LNCaP clone FGC (cell line): ENCODE results near the gene DNAH10.
A peak's percentile ranks its signal among the peaks of the same experiment; 100 is the strongest.

Experiments used
- DNase-seq: peaks from one replicate; pipeline ENCODE4 v3.0.0-alpha.2; 2011; ENCODE audit warnings: low read depth
- H3K4me3 ChIP-seq: 2 replicates; pipeline ENCODE4 v1.5.1; 2011; ENCODE audit warnings: mild to moderate bottlenecking, low read depth, low read length, control low read depth
- TF ChIP-seq, protein P1 (sequence below): IDR thresholded peaks from 2 replicates; pipeline ENCODE4 v1.5.1; 2012; ENCODE audit warnings: mild to moderate bottlenecking; ENCODE audit not compliant: control insufficient read depth, insufficient read depth; ENCODE audit errors: extremely low read depth

Gene DNAH10

DNA sequence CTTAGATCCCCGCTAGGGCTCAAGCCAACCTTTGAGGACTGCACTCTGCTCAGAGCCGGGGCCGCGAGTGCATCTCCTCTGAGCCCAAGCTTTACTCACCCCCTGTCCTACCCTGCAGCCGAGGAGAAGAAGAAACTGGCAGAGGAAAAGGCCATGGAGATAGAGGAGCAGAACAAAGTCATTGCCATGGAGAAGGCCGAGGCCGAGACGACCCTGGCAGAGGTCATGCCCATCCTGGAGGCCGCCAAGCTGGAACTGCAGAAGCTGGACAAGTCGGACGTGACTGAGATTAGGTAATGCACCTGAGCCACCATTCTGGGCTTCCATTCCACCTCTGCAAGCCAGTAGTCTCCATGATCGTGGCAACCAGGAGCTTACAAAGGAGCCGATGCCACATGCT is 140.7 kb downstream of the DNAH10 start:
- H3K4me3 ChIP-seq = no peak overlapping the region
- no peak for DNase-seq
- TF ChIP-seq, protein P1, sequence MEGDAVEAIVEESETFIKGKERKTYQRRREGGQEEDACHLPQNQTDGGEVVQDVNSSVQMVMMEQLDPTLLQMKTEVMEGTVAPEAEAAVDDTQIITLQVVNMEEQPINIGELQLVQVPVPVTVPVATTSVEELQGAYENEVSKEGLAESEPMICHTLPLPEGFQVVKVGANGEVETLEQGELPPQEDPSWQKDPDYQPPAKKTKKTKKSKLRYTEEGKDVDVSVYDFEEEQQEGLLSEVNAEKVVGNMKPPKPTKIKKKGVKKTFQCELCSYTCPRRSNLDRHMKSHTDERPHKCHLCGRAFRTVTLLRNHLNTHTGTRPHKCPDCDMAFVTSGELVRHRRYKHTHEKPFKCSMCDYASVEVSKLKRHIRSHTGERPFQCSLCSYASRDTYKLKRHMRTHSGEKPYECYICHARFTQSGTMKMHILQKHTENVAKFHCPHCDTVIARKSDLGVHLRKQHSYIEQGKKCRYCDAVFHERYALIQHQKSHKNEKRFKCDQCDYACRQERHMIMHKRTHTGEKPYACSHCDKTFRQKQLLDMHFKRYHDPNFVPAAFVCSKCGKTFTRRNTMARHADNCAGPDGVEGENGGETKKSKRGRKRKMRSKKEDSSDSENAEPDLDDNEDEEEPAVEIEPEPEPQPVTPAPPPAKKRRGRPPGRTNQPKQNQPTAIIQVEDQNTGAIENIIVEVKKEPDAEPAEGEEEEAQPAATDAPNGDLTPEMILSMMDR = no peak

DNA sequence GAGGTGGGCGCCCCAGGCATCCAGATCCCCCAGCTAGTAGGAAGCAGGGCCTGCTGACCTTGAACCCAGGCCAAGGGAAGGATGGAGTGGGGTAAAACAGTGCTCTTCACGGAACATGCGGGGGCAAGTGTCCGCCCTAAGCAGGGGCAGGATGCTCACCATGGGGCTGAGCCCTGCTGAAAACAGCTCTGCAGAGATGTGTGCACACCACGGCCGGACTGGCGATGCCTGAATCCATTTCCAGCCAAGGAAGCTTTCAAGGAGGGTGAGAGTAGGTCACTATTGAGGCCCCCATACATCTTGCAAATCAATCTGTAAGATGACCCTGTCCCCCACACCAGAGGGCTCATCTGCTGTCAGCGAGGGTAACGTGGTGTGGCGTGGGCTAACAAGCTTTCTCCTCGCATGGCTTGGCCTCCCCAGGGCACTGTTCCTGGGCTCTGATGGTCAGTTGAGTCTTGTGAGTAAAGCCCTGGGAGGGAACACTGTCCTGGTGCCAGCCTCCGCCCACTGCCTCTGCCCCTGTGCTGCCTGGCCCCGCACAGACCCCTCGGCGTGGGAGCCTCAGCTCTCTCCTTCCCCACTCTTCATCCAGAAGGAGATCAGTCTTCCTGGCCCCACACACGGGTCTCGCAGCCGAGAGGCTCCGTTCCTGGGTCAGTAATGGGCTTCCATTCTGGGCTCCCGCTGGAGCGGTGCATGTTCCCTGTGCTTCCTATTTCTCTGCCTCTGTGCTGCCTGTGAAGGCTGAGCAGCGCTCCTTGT is 141.4 kb downstream of the DNAH10 start:
- H3K4me3 ChIP-seq = no peak overlapping the region
- no peak for DNase-seq
- TF ChIP-seq, protein P1 = no peak

DNA sequence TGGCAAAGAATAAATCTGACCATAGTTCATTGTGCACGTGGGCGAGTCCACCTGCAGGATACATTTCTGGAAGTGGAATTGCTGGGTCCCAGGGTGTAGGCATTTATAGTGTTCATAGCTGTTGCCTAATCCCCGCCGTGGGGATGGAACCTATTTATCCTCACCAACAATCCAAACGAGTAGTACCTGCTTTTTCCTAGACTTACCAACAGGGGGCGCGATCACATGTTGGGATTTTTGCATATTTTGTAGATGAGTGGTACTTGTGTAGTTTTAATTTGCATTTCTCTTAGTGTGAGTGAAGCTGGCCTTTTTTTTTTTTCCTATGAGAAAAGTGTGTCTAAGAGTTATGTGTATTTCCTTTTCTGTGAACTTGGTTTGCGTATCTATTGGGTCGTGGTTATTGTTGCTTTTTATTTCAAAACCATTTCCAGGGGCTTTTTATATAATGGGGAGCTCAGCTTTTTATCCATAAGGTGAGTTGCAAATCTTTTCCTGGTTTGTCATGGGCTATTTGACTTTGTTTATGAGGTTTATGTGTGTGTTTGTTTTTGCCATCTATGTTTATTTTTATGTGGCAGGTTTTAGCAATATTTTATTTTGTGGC is 143.3 kb downstream of the DNAH10 start:
- no peak overlapping the region for H3K4me3 ChIP-seq
- TF ChIP-seq, protein P1 = peak; percentile 79
- peak; percentile 39 for DNase-seq

DNA sequence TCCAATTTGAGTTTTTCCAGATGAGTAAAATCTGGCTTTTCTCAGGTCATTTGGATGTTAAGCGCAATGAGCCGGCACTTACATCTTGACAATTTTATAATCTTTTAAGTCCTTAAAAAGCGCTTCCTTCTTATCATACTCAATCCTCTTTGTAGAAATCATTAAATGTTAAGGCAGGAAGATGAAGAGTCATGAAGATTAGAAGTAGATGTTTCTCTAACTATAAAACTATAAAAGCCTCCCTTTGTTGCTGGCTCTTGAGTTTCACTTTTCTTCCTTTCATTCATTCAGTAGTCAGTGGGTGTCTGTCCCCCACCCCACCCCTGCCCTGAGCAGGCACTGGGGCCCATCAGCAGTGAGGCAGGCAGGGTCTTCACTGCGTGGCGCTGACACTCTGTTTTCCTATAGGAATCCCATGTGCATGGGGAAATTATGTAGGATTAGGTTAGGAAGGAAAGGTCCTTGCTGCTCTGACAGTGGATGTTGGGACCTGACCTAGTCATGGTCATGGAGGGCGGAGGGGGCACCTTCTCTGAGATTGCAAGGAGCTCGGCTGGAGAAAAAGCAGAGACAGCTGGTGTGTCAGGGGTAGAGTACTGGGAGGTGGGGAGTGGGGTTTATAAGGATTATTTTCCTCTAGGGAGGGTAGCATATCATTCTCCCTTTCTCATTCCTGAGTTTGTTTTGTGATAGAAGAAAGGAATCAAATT is 144.8 kb downstream of the DNAH10 start:
- DNase-seq = no peak
- TF ChIP-seq, protein P1 = no peak
- no peak overlapping the region for H3K4me3 ChIP-seq

DNA sequence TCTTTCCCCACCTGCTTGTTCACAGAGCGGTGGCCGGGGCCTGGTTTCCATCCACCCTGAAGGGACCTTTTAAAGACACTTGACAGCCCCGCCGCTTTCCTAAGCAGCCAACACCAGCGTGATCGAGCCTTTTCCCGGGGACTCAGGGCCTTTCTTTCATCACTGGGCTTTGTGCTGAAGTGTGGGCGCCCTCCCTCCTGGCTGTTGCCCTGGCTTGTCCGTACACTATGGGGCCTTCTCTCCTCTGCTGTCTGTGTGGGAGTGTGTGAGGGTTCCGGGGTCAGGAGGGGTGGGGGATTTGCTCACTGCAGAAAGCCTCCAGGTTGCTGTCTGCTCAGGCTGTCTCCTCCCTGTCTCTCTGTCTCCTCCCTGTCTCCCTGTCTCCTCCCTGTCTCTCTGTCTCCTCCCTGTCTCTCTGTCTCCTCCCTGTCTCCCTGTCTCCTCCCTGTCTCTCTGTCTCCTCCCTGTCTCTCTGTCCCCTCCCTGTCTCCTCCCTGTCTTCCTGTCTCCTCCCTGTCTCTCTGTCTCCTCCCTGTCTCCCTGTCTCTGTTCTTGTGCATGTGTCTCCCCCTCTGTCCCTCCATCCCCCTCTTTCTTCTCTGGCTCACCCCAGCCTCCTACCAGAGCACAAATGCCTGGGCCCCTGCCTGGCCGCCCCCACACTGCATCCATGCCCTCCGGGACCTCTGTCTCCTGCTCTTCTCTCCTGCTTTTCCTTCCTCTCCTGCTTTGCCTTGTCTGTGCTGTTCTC is 145.8 kb downstream of the DNAH10 start:
- TF ChIP-seq, protein P1 = no peak
- no peak for DNase-seq
- H3K4me3 ChIP-seq = no peak overlapping the region

DNA sequence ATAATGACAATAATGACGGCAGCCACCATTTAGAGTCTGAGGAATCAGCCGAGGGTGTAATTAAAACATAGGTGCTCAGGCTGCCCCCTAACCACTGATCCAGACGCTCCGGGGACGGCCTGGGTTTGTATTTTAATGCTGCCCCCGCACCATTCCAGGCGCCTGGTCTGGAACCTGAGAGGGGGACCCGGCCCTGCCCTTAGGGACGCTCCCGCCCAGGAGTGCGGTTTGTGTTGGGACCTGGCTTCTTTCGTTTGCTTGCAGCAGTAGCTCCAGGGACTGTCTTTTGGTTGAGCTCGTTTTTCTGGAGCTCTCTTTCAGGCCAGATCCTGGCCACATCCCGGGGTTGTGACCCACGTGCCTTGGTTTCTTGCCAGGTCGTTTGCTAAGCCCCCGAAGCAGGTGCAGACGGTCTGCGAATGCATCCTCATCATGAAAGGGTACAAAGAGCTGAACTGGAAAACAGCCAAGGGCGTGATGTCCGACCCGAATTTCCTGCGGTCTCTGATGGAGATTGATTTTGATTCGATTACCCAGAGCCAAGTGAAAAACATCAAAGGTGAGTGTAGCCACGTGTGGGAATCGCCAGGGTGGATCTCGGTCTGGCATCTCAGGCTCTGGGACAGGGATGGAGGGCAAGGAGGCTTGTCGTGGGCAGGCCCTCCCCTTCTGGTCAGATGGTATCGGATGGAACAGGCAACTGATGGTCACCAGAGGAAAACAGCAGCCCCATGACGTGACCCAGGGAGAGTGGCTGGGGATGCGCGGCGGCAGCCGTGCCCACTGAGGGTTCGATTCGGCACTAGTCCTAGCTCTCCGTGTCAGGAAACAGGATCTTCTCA is 147.0 kb downstream of the DNAH10 start:
- no peak overlapping the region for H3K4me3 ChIP-seq
- TF ChIP-seq, protein P1 = no peak
- DNase-seq = no peak
